ENCODE results near the gene COPG2. TPM values are rescaled to one million over a fixed set of nuclear protein-coding genes. Genes with fewer than 3 reads are reported as not detected.

The COPG2 gene
- total RNA-seq, 1 donor from 2014 or later, result 15.3 TPM

GRCh38 chr7:130494431-130494858 is 174.1 kb downstream of the COPG2 start:
- no peak overlapping the region for H3K27ac Mint-ChIP-seq
- no peak for ATAC-seq (ENCODE audit: low read depth)
- H3K27me3 Mint-ChIP-seq, result peaks cover 24% of the 10 kb centered on the region
- H3K4me1 Mint-ChIP-seq, result peaks cover 18% of the 10 kb centered on the region
- H3K9me3 Mint-ChIP-seq, result no peaks in the 10 kb centered on the region
- intact Hi-C loops (cut with micrococcal nuclease), result no loop called here
- peaks cover 8% of the 10 kb centered on the region for H3K36me3 Mint-ChIP-seq (ENCODE audit: low read depth)
- no peak for DNase-seq
- ChIA-PET CTCF (interaction anchor here (0.9 kb wide), 1 partner anchor 10 kb away, joined by 3 read pairs; no protein-coding TSS in a partner anchor), POLR2A (no interaction called here)
- no peak for TF ChIP-seq CTCF (IDR thresholded peaks at IDR 0.05)
- H3K4me3 Mint-ChIP-seq, result no peak overlapping the region

GRCh38 chr7:130493275-130493873 is 175.2 kb downstream of the COPG2 start:
- Mint-ChIP-seq H3K27me3 (peaks cover 29% of the 10 kb centered on the region), H3K4me1 (peaks cover 18% of the 10 kb centered on the region), H3K27ac (no peak overlapping the region), H3K36me3 (ENCODE audit: low read depth) (peaks cover 8% of the 10 kb centered on the region), H3K9me3 (no peaks in the 10 kb centered on the region), H3K4me3 (peak overlapping the region; percentile 0)
- ChIA-PET POLR2A (no interaction called here), CTCF (no interaction called here)
- no peak for TF ChIP-seq CTCF (IDR thresholded peaks at IDR 0.05)
- no peak for ATAC-seq (ENCODE audit: low read depth)
- intact Hi-C loops (cut with micrococcal nuclease), result no loop called here
- no peak for DNase-seq

GRCh38 chr7:130492523-130493274 is 175.8 kb downstream of the COPG2 start:
- no peak for ATAC-seq (ENCODE audit: low read depth)
- peaks cover 29% of the 10 kb centered on the region for H3K27me3 Mint-ChIP-seq
- peaks cover 18% of the 10 kb centered on the region for H3K4me1 Mint-ChIP-seq
- intact Hi-C loops (cut with micrococcal nuclease), result no loop called here
- H3K9me3 Mint-ChIP-seq, result no peaks in the 10 kb centered on the region
- no peak for TF ChIP-seq CTCF (IDR thresholded peaks at IDR 0.05)
- peaks cover 2% of the 10 kb centered on the region for H3K36me3 Mint-ChIP-seq (ENCODE audit: low read depth)
- no peak for DNase-seq
- H3K27ac Mint-ChIP-seq, result no peak overlapping the region
- ChIA-PET CTCF (no interaction called here), POLR2A (no interaction called here)
- peak overlapping the region; percentile 35 for H3K4me3 Mint-ChIP-seq

- POLR2A ChIA-PET, result no interaction called here
- DNase-seq, result no peak
- Mint-ChIP-seq H3K4me3 (peak within 1 kb of the TSS; percentile 66), H3K4me1 (peaks cover 21% of the 10 kb centered on the region), H3K9me3 (no peaks in the 10 kb centered on the region), H3K27ac (no peak within 1 kb of the TSS), H3K36me3 (ENCODE audit: low read depth) (no peaks in the 10 kb centered on the region), H3K27me3 (peaks cover 31% of the 10 kb centered on the region)
- ATAC-seq (ENCODE audit: low read depth), result no peak
- no peak for TF ChIP-seq CTCF (IDR thresholded peaks at IDR 0.05)
- intact Hi-C loops (cut with micrococcal nuclease), result loop anchor here (1.0 kb wide), 1 partner anchor 142 kb away; no protein-coding TSS in a partner anchor
- CTCF ChIA-PET, result no interaction called here
Measured at GRCh38 chr7:130491841-130492522, 176.6 kb downstream of the COPG2 start, which contains the start of gene MEST. Gene MEST (plus strand): TSS chr7:130492085. CDS start chr7:130492314, 229 bp downstream.

Data from activated B cell treated with CpG ODN at 0.5 μM for 24 hours (primary cell).